PC-9 (cell line): Measurements from ENCODE around the gene CNTNAP2. TPM values are rescaled to one million over a fixed set of nuclear protein-coding genes. Genes with fewer than 3 reads are reported as not detected.

Source experiments
- BruUV-seq: library from RNA; stranded (reverse); fragments of 400-500 nt; replicated peaks from 2 replicates; lab custom pipeline; 2021; lab: Mats Ljungman, UMichigan
- CTCF ChIA-PET: fragments of 300-600 bp; sonication (Branson Sonifier 250); formaldehyde crosslinking; loops from one replicate; lab custom pipeline; 2022; ENCODE audit warnings: antibody characterized with exemption; lab: Charles Lee
- POLR2A ChIA-PET: fragments of 300-600 bp; sonication (Branson Sonifier 250); formaldehyde crosslinking; loops from one replicate; lab custom pipeline; 2022; ENCODE audit warnings: antibody characterized with exemption; ENCODE audit not compliant: unreplicated experiment; lab: Charles Lee
- DNase-seq, 2 experiments: peaks; one replicate each; pipeline versions ENCODE4 v3.0.0 to v3.0.0-alpha.2; 2015 to 2022; ENCODE audit warnings: mixed read lengths in 1 of 2
- H2AFZ ChIP-seq: fragments of 200-600 bp; sonication (generic); 2 replicates; pipeline ENCODE4 v1.8.1; 2017; ENCODE audit warnings: antibody characterized with exemption
- H3F3A ChIP-seq: fragments of 200-600 bp; sonication (generic); 2 replicates; pipeline ENCODE4 v1.8.1; 2017; ENCODE audit warnings: antibody characterized with exemption, mild to moderate bottlenecking, low read depth; ENCODE audit not compliant: insufficient read depth
- H3K27ac ChIP-seq: fragments of 200-600 bp; sonication (generic); 2 replicates; pipeline ENCODE4 v1.6.1; 2016; ENCODE audit warnings: mixed run types
- H3K27me3 ChIP-seq: fragments of 200-600 bp; sonication (generic); 2 replicates; pipeline ENCODE4 v1.6.1; 2016; ENCODE audit warnings: low read depth, mixed run types; ENCODE audit not compliant: insufficient read depth
- H3K36me3 ChIP-seq: fragments of 200-600 bp; sonication (generic); 2 replicates; pipeline ENCODE4 v1.6.1; 2016; ENCODE audit warnings: low read depth, mixed run types
- H3K4me1 ChIP-seq: fragments of 200-600 bp; sonication (generic); replicated peaks from 2 replicates; pipeline ENCODE4 v1.6.1; 2016; ENCODE audit warnings: mixed run types; ENCODE audit not compliant: insufficient read depth
- H3K4me2 ChIP-seq: fragments of 200-600 bp; sonication (generic); 2 replicates; pipeline ENCODE4 v1.6.1; 2017; ENCODE audit warnings: mixed run types
- H3K4me3 ChIP-seq: fragments of 200-600 bp; sonication (generic); 2 replicates; pipeline ENCODE4 v1.6.1; 2016; ENCODE audit warnings: mixed run types
- H3K79me2 ChIP-seq: fragments of 200-600 bp; sonication (generic); 2 replicates; pipeline ENCODE4 v1.6.1; 2017; ENCODE audit warnings: low read depth, mixed run types
- H3K9me2 ChIP-seq: fragments of 200-600 bp; sonication (generic); 2 replicates; pipeline ENCODE4 v1.8.1; 2017; ENCODE audit warnings: mild to moderate bottlenecking; ENCODE audit not compliant: insufficient read depth
- H3K9me3 ChIP-seq: fragments of 200-600 bp; sonication (generic); 2 replicates; pipeline ENCODE4 v1.8.1; 2016; ENCODE audit warnings: low read depth; ENCODE audit not compliant: insufficient read depth
- H4K20me1 ChIP-seq: fragments of 200-600 bp; sonication (generic); 2 replicates; pipeline ENCODE4 v1.8.1; 2017; ENCODE audit not compliant: insufficient read depth
- EZH2 ChIP-seq: fragments of 200-600 bp; sonication (generic); IDR thresholded peaks from 2 replicates; pipeline ENCODE4 v1.8.0; 2017; ENCODE audit warnings: antibody characterized with exemption, low read depth
- intact Hi-C: fragments of 100-400 bp; cut with micrococcal nuclease; formaldehyde crosslinking; loops from one replicate; pipeline ENCODE4 v1.10.0; 2022; ENCODE audit not compliant: unreplicated experiment
- total RNA-seq: library from RNA; stranded (reverse); gene quantifications from 2 replicates; pipeline ENCODE4 v1.2.3, GENCODE V29; 2021
- TF ChIP-seq, protein P1 (sequence below): fragments of 200-600 bp; sonication (generic); conservative IDR thresholded peaks from 2 replicates; pipeline ENCODE4 v1.6.1; 2017; ENCODE audit warnings: mixed run types, antibody characterized with exemption, mild to moderate bottlenecking, moderate library complexity

CNTNAP2 gene
- total RNA-seq, 1 experiment from 2014 or later, result not detected

DNA sequence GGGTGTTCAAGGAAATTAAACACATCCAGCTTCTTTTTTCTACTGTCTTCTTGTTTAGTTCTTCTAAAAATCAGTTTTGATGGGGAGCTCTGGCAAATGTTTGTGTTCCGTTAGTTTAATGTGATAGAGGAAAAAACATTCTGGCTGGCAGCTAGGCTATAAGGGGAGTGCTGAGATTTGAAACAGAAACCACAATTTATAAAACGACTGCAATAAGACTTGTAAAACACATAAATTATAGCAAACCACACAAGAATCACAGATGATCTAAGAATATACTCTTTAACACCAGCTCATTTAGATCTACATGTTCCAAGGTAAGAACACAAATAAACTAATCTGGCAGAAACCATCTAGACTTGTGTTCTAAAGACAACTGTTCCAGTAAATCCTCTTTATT, 425.5 kb downstream of the CNTNAP2 start:
- H3K4me3 ChIP-seq, result no peak overlapping the region
- H3K27ac ChIP-seq, result no peak overlapping the region
- H4K20me1 ChIP-seq, result no peaks in the 10 kb centered on the region
- H2AFZ ChIP-seq, result no peak overlapping the region
- no peak for DNase-seq
- H3K4me2 ChIP-seq, result no peak overlapping the region
- no peaks in the 10 kb centered on the region for H3K36me3 ChIP-seq
- POLR2A ChIA-PET, result no interaction called here
- no peak for TF ChIP-seq EZH2
- TF ChIP-seq, protein P1, sequence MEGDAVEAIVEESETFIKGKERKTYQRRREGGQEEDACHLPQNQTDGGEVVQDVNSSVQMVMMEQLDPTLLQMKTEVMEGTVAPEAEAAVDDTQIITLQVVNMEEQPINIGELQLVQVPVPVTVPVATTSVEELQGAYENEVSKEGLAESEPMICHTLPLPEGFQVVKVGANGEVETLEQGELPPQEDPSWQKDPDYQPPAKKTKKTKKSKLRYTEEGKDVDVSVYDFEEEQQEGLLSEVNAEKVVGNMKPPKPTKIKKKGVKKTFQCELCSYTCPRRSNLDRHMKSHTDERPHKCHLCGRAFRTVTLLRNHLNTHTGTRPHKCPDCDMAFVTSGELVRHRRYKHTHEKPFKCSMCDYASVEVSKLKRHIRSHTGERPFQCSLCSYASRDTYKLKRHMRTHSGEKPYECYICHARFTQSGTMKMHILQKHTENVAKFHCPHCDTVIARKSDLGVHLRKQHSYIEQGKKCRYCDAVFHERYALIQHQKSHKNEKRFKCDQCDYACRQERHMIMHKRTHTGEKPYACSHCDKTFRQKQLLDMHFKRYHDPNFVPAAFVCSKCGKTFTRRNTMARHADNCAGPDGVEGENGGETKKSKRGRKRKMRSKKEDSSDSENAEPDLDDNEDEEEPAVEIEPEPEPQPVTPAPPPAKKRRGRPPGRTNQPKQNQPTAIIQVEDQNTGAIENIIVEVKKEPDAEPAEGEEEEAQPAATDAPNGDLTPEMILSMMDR, result no peak
- no peaks in the 10 kb centered on the region for H3K79me2 ChIP-seq
- no peaks in the 10 kb centered on the region for H3K27me3 ChIP-seq
- no TSS peak for BruUV-seq
- H3K9me2 ChIP-seq, result no peaks in the 10 kb centered on the region
- CTCF ChIA-PET, result no interaction called here
- no peaks in the 10 kb centered on the region for H3F3A ChIP-seq
- no peaks in the 10 kb centered on the region for H3K9me3 ChIP-seq
- intact Hi-C loops, result no loop called here
- no peaks in the 10 kb centered on the region for H3K4me1 ChIP-seq

DNA sequence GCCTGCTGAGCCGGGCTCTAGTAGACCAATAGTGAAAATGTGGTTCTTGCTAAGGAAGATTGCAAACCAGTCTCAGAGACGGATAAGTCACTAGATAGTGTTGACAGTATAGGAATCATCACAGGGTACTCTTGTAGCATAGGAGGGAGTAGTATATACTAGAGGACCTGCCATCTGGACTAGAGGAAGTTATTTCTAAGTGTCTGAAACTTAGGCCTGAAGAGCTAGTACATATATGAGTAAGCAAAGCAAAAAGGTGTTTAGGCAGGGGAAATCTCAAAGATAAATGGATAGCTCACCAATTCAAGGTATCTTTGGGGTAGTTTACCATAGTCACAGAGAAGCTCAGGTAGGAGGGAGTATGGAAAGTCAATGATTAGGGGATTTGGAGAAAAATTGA, 428.1 kb downstream of the CNTNAP2 start:
- ChIA-PET CTCF (no interaction called here), POLR2A (no interaction called here)
- Histone ChIP-seq H3K9me3 (no peaks in the 10 kb centered on the region), H3K4me2 (no peak overlapping the region), H3K4me3 (no peak overlapping the region), H4K20me1 (no peaks in the 10 kb centered on the region), H3K9me2 (no peaks in the 10 kb centered on the region), H3K4me1 (no peaks in the 10 kb centered on the region), H3K27ac (no peak overlapping the region), H3K36me3 (no peaks in the 10 kb centered on the region), H3F3A (no peaks in the 10 kb centered on the region), H3K79me2 (no peaks in the 10 kb centered on the region), H2AFZ (no peak overlapping the region), H3K27me3 (no peaks in the 10 kb centered on the region)
- BruUV-seq, result no TSS peak
- TF ChIP-seq, protein P1, result no peak
- no peak for TF ChIP-seq EZH2
- no peak for DNase-seq
- intact Hi-C loops, result no loop called here

DNA sequence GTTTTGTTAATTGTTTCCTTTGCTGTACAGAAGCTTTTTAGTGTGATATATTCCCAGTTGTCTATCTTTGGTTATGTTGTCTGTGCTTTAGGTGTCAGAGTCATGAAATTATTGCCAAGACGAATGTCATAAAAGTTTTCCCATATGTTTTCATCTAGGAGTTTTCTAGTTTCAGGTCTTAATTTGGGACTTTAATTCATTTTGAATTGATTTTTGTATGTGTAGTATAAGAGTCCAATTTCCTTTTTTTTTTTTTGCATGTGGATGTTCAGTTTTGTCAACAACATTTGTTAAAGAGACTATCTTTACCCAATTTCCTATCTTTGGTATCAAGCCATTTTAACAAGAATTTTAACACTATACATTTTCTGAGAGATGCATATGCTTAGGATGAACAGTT, 432.2 kb downstream of the CNTNAP2 start:
- H3K9me3 ChIP-seq, result no peaks in the 10 kb centered on the region
- TF ChIP-seq EZH2, result no peak
- TF ChIP-seq, protein P1, result no peak
- DNase-seq, result no peak
- H3K36me3 ChIP-seq, result no peaks in the 10 kb centered on the region
- H2AFZ ChIP-seq, result no peak overlapping the region
- H3K9me2 ChIP-seq, result no peaks in the 10 kb centered on the region
- no peaks in the 10 kb centered on the region for H3K27me3 ChIP-seq
- POLR2A ChIA-PET, result no interaction called here
- no peaks in the 10 kb centered on the region for H3K79me2 ChIP-seq
- no peak overlapping the region for H3K4me2 ChIP-seq
- H3K4me1 ChIP-seq, result no peaks in the 10 kb centered on the region
- no peak overlapping the region for H3K4me3 ChIP-seq
- no peaks in the 10 kb centered on the region for H3F3A ChIP-seq
- no TSS peak for BruUV-seq
- CTCF ChIA-PET, result no interaction called here
- H4K20me1 ChIP-seq, result no peaks in the 10 kb centered on the region
- H3K27ac ChIP-seq, result no peak overlapping the region
- intact Hi-C loops, result no loop called here
